Stimulated activated naive CD8-positive, alpha-beta T cell treated with anti-CD3 and anti-CD28 coated beads, Interleukin-15, Interleukin-2, amounts not matched to agents 100 ng/mL and 50 ng/mL, for 24 hours (primary cell): ENCODE measurements around the gene KRT14.

ENCODE experiments used
- H3K27ac Mint-ChIP-seq: one replicate; pipeline ENCODE4 v1.8.0; 2021; ENCODE audit warnings: mild to moderate bottlenecking, mixed read lengths
- H3K27me3 Mint-ChIP-seq: one replicate; pipeline ENCODE4 v1.8.0; 2021; ENCODE audit warnings: mixed read lengths
- H3K36me3 Mint-ChIP-seq: one replicate; pipeline ENCODE4 v1.8.0; 2021; ENCODE audit warnings: low read depth, mixed read lengths
- H3K4me1 Mint-ChIP-seq: one replicate; pipeline ENCODE4 v1.8.0; 2021; ENCODE audit warnings: low read depth, mixed read lengths
- H3K4me3 Mint-ChIP-seq: one replicate; pipeline ENCODE4 v1.8.0; 2021; ENCODE audit warnings: mild to moderate bottlenecking, mixed read lengths
- H3K9me3 Mint-ChIP-seq: one replicate; pipeline ENCODE4 v1.8.0; 2021; ENCODE audit warnings: mixed read lengths

Gene KRT14

DNA sequence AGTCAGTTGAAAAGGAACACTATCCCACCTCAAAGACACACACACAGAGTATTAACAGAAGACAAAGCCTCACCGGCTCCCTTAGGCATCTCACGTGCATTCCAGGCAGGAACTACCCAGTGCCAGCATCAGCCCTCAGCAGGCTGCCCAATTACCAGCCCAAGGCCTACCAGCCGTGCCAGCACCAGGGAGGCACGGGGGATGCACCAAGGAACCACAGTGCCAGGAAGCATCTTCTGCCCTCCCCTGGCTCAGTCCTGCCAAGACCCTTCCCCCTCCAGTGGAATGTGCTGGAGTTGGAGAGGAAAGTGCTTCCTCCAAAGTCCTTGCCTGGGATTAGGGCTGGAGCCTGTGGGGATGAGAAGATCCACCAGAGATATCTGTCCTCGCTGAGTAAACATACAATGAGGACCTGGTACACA lies 47.6 kb downstream of the KRT14 start:
- Mint-ChIP-seq H3K9me3 (no peaks in the 10 kb centered on the region), H3K27ac (no peak overlapping the region), H3K36me3 (no peaks in the 10 kb centered on the region), H3K4me1 (no peaks in the 10 kb centered on the region), H3K4me3 (no peak overlapping the region), H3K27me3 (peaks cover 13% of the 10 kb centered on the region)

DNA sequence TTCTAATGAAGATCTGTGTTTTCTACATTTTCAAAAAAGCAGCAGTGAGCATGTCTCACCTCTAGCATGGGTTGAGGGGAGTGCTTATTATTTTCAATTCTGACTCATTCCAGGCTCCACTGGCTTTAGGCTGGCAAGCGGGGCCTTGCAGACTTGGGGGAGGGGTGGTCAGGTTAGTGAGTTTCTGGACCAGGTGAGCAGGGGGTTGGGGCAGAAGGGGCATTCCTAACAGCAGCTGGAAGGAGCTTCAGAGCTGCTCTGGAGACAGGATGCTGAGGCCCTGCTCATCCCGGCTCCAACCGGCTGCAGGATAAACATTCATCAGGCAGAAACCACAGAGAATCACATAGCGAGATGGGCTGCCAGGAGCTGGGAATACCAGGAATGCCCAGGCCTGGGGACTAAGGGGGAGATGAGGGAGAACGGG lies 48.1 kb downstream of the KRT14 start:
- no peaks in the 10 kb centered on the region for H3K4me1 Mint-ChIP-seq
- H3K36me3 Mint-ChIP-seq = no peaks in the 10 kb centered on the region
- H3K4me3 Mint-ChIP-seq = no peak overlapping the region
- peaks cover 17% of the 10 kb centered on the region for H3K27me3 Mint-ChIP-seq
- no peaks in the 10 kb centered on the region for H3K9me3 Mint-ChIP-seq
- H3K27ac Mint-ChIP-seq = no peak overlapping the region

- H3K4me1 Mint-ChIP-seq = no peaks in the 10 kb centered on the region
- no peak overlapping the region for H3K4me3 Mint-ChIP-seq
- no peak overlapping the region for H3K27ac Mint-ChIP-seq
- H3K36me3 Mint-ChIP-seq = no peaks in the 10 kb centered on the region
- H3K27me3 Mint-ChIP-seq = peaks cover 17% of the 10 kb centered on the region
- H3K9me3 Mint-ChIP-seq = no peaks in the 10 kb centered on the region
Observed at GRCh38 chr17:41537990-41538389, 48.7 kb downstream of the KRT14 start.

DNA sequence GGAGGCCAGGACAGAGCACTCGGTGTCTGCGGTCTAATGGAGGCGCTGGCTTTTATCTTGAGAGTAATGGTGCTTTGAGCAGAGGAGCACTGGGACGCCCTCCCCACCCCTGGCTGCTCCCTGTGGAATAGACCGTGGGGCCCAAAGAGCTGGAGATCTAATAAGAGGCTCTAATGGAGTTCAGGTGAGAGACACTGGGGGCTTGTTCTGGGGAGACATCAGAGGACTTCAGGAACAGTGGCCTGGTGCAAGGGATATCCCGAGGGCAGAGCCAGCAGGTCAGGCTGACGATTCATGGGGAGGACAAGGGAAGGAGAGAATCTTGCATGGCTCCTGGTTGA lies 49.1 kb downstream of the KRT14 start:
- Mint-ChIP-seq H3K27me3 (peaks cover 22% of the 10 kb centered on the region), H3K4me1 (no peaks in the 10 kb centered on the region), H3K9me3 (no peaks in the 10 kb centered on the region), H3K36me3 (no peaks in the 10 kb centered on the region), H3K4me3 (no peak overlapping the region), H3K27ac (no peak overlapping the region)

- H3K27me3 Mint-ChIP-seq = peaks cover 27% of the 10 kb centered on the region
Observed at GRCh38 chr17:41536741-41537613, 49.7 kb downstream of the KRT14 start.

DNA sequence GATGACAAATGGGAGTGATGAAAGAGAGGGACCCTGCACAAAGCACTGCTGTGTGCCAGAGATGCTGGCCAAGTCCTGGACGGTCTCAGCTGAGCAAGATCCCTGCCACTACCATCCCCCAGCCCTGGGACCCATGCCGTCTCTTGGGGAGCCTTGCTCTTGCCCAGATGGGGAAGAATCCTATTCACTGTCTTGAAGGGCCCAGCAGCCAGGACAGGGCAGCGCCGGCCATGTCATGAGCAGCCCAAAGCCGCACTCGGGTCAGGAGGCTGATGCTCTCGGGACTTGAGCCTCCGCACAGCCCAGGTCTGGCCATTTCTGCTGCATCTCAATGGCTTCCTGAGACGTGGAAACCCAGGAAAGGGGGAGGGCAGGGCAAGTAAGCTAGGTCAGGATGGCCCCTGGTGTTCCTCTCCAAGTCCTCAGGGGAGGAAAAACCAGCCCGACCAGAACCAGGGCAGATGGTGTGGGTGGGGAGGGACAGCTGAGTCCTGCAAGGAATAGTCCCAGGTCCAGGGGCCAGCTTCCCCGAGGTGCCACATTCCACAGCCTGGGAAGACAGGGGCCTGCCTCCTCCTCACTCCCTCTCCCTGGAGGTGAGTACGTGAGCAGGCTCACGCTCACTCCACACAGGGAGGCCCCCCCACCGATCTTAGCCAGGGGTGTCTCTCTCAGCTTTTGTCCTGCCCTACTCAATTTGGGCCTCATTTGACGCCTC lies 50.8 kb downstream of the KRT14 start:
- peaks cover 35% of the 10 kb centered on the region for H3K27me3 Mint-ChIP-seq
- no peaks in the 10 kb centered on the region for H3K4me1 Mint-ChIP-seq
- H3K27ac Mint-ChIP-seq = no peak overlapping the region
- H3K36me3 Mint-ChIP-seq = no peaks in the 10 kb centered on the region
- no peaks in the 10 kb centered on the region for H3K9me3 Mint-ChIP-seq
- no peak overlapping the region for H3K4me3 Mint-ChIP-seq

More at GRCh38 chr17:41536741-41537613, 49.7 kb downstream of the KRT14 start:
- Mint-ChIP-seq H3K4me1 (no peaks in the 10 kb centered on the region), H3K9me3 (no peaks in the 10 kb centered on the region), H3K36me3 (no peaks in the 10 kb centered on the region), H3K4me3 (no peak overlapping the region), H3K27ac (no peak overlapping the region)

GRCh38 chr17:41534899-41535546 lies 51.7 kb downstream of the KRT14 start:
- H3K4me3 Mint-ChIP-seq = no peak overlapping the region
- H3K27ac Mint-ChIP-seq = no peak overlapping the region
- H3K36me3 Mint-ChIP-seq = no peaks in the 10 kb centered on the region
- H3K27me3 Mint-ChIP-seq = peaks cover 43% of the 10 kb centered on the region
- no peaks in the 10 kb centered on the region for H3K9me3 Mint-ChIP-seq
- H3K4me1 Mint-ChIP-seq = no peaks in the 10 kb centered on the region

DNA sequence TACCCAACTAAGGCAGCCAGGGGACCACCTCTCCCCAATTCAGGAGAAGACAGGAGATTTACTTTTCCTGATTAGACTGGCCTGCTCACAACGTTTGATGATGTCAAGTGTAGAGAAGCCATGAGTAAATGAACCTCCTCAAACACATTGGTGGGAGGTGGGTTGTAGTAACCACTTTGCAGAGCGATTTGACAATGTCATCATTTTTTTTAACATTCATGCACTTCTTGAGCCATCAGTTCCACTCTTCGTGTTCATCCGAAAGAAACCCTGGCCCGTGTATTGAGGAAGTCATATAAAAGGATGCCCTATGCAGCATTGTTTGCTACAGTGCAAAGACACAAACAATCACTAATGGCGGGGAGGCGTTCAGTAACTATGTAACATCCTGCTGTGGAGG lies 53.1 kb downstream of the KRT14 start:
- H3K36me3 Mint-ChIP-seq = no peaks in the 10 kb centered on the region
- H3K27me3 Mint-ChIP-seq = peaks cover 57% of the 10 kb centered on the region

DNA sequence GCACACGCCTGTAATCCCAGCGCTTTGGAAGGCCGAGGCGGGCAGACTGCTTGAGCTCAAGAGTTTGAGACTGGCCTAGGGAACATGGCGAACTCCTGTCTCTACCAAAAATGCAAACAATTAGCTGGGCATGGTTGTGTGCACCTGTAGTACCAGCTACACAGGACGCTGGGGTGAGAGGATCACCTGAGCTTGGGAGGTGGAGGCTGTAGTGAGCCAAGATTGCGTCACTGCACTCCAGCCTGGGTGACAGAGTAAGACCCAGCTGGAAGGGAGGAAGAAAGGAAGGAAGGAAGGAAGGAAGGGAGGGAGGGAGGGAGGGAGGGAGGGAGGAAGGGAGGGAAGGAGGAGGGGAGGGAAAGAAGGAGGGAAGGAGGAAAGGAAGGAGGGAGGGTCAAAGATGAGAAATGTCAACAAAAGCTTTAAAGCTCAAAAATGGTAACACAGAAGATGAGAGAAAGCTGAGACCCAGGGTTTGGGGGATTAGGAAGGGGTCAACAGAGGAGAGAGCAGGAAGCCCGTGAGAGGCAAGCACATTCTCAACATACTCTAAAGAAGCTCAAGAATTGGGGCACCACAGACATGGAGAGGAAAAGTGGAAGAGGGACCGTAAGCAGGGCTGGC lies 53.6 kb downstream of the KRT14 start:
- Mint-ChIP-seq H3K9me3 (no peaks in the 10 kb centered on the region), H3K27ac (no peak overlapping the region), H3K4me1 (peaks cover 5% of the 10 kb centered on the region), H3K27me3 (peaks cover 61% of the 10 kb centered on the region), H3K36me3 (no peaks in the 10 kb centered on the region), H3K4me3 (no peak overlapping the region)

More for the DNA sequence above, 53.1 kb downstream of the KRT14 start:
- Mint-ChIP-seq H3K4me1 (peaks cover 1% of the 10 kb centered on the region), H3K4me3 (no peak overlapping the region), H3K9me3 (no peaks in the 10 kb centered on the region), H3K27ac (no peak overlapping the region)
